ENCODE data around the gene SAMD8.

The SAMD8 gene

GRCh38 chr10:75072727-75073126, 38.7 kb upstream of the SAMD8 start:
- Histone ChIP-seq H3K9me3 (ENCODE audit: control insufficient read depth, low read depth, low read length) (no peaks in the 10 kb centered on the region), H3K36me3 (ENCODE audit: control insufficient read depth, low read depth, low read length) (no peaks in the 10 kb centered on the region), H3K4me1 (ENCODE audit: control insufficient read depth, low read depth, low read length) (peaks cover 3% of the 10 kb centered on the region), H3K4me3 (ENCODE audit: low read length) (no peak overlapping the region), H3K27ac (ENCODE audit: low read length) (no peak overlapping the region), H3K9ac (ENCODE audit: low read length) (no peak overlapping the region), H3K27me3 (ENCODE audit: control insufficient read depth, insufficient read depth, low read length) (no peaks in the 10 kb centered on the region)

- H3K9ac ChIP-seq (ENCODE audit: low read length) = no peak overlapping the region
- no peaks in the 10 kb centered on the region for H3K36me3 ChIP-seq (ENCODE audit: control insufficient read depth, low read depth, low read length)
- peaks cover 3% of the 10 kb centered on the region for H3K4me1 ChIP-seq (ENCODE audit: control insufficient read depth, low read depth, low read length)
- no peaks in the 10 kb centered on the region for H3K9me3 ChIP-seq (ENCODE audit: control insufficient read depth, low read depth, low read length)
- no peaks in the 10 kb centered on the region for H3K27me3 ChIP-seq (ENCODE audit: control insufficient read depth, insufficient read depth, low read length)
- H3K27ac ChIP-seq (ENCODE audit: low read length) = no peak overlapping the region
- no peak overlapping the region for H3K4me3 ChIP-seq (ENCODE audit: low read length)
Observed at GRCh38 chr10:75073442-75073841, 38.0 kb upstream of the SAMD8 start.

GRCh38 chr10:75074711-75075445, 36.6 kb upstream of the SAMD8 start:
- Histone ChIP-seq H3K27ac (ENCODE audit: low read length) (no peak overlapping the region), H3K9ac (ENCODE audit: low read length) (no peak overlapping the region), H3K4me1 (ENCODE audit: control insufficient read depth, low read depth, low read length) (peaks cover 11% of the 10 kb centered on the region), H3K27me3 (ENCODE audit: control insufficient read depth, insufficient read depth, low read length) (no peaks in the 10 kb centered on the region), H3K9me3 (ENCODE audit: control insufficient read depth, low read depth, low read length) (no peaks in the 10 kb centered on the region), H3K36me3 (ENCODE audit: control insufficient read depth, low read depth, low read length) (no peaks in the 10 kb centered on the region), H3K4me3 (ENCODE audit: low read length) (no peak overlapping the region)

- H3K4me1 ChIP-seq (ENCODE audit: control insufficient read depth, low read depth, low read length) = peaks cover 16% of the 10 kb centered on the region
- H3K27me3 ChIP-seq (ENCODE audit: control insufficient read depth, insufficient read depth, low read length) = no peaks in the 10 kb centered on the region
- H3K9me3 ChIP-seq (ENCODE audit: control insufficient read depth, low read depth, low read length) = no peaks in the 10 kb centered on the region
- H3K4me3 ChIP-seq (ENCODE audit: low read length) = no peak overlapping the region
- H3K36me3 ChIP-seq (ENCODE audit: control insufficient read depth, low read depth, low read length) = no peaks in the 10 kb centered on the region
- H3K9ac ChIP-seq (ENCODE audit: low read length) = no peak overlapping the region
- no peak overlapping the region for H3K27ac ChIP-seq (ENCODE audit: low read length)
Observed at GRCh38 chr10:75076348-75076747, 35.1 kb upstream of the SAMD8 start.

GRCh38 chr10:75079436-75080083, 31.9 kb upstream of the SAMD8 start:
- Histone ChIP-seq H3K4me1 (ENCODE audit: control insufficient read depth, low read depth, low read length) (peaks cover 25% of the 10 kb centered on the region), H3K36me3 (ENCODE audit: control insufficient read depth, low read depth, low read length) (no peaks in the 10 kb centered on the region), H3K27me3 (ENCODE audit: control insufficient read depth, insufficient read depth, low read length) (no peaks in the 10 kb centered on the region), H3K27ac (ENCODE audit: low read length) (no peak overlapping the region), H3K9me3 (ENCODE audit: control insufficient read depth, low read depth, low read length) (no peaks in the 10 kb centered on the region), H3K9ac (ENCODE audit: low read length) (no peak overlapping the region), H3K4me3 (ENCODE audit: low read length) (no peak overlapping the region)

- Histone ChIP-seq H3K27ac (ENCODE audit: low read length) (no peak overlapping the region), H3K36me3 (ENCODE audit: control insufficient read depth, low read depth, low read length) (no peaks in the 10 kb centered on the region)
Observed at GRCh38 chr10:75080554-75080953, 30.9 kb upstream of the SAMD8 start.

GRCh38 chr10:75081379-75081778, 30.1 kb upstream of the SAMD8 start:
- Histone ChIP-seq H3K4me3 (ENCODE audit: low read length) (no peak overlapping the region), H3K9ac (ENCODE audit: low read length) (no peak overlapping the region)

More at GRCh38 chr10:75080554-75080953, 30.9 kb upstream of the SAMD8 start:
- Histone ChIP-seq H3K4me3 (ENCODE audit: low read length) (no peak overlapping the region), H3K4me1 (ENCODE audit: control insufficient read depth, low read depth, low read length) (peaks cover 25% of the 10 kb centered on the region), H3K9me3 (ENCODE audit: control insufficient read depth, low read depth, low read length) (no peaks in the 10 kb centered on the region), H3K27me3 (ENCODE audit: control insufficient read depth, insufficient read depth, low read length) (no peaks in the 10 kb centered on the region), H3K9ac (ENCODE audit: low read length) (no peak overlapping the region)

GRCh38 chr10:75083972-75084833, 27.3 kb upstream of the SAMD8 start:
- no peaks in the 10 kb centered on the region for H3K36me3 ChIP-seq (ENCODE audit: control insufficient read depth, low read depth, low read length)
- peaks cover 26% of the 10 kb centered on the region for H3K4me1 ChIP-seq (ENCODE audit: control insufficient read depth, low read depth, low read length)
- H3K9me3 ChIP-seq (ENCODE audit: control insufficient read depth, low read depth, low read length) = no peaks in the 10 kb centered on the region
- H3K4me3 ChIP-seq (ENCODE audit: low read length) = no peak overlapping the region
- no peak overlapping the region for H3K27ac ChIP-seq (ENCODE audit: low read length)
- H3K27me3 ChIP-seq (ENCODE audit: control insufficient read depth, insufficient read depth, low read length) = no peaks in the 10 kb centered on the region
- no peak overlapping the region for H3K9ac ChIP-seq (ENCODE audit: low read length)

More at GRCh38 chr10:75081379-75081778, 30.1 kb upstream of the SAMD8 start:
- Histone ChIP-seq H3K9me3 (ENCODE audit: control insufficient read depth, low read depth, low read length) (no peaks in the 10 kb centered on the region), H3K4me1 (ENCODE audit: control insufficient read depth, low read depth, low read length) (peaks cover 21% of the 10 kb centered on the region), H3K27ac (ENCODE audit: low read length) (no peak overlapping the region), H3K27me3 (ENCODE audit: control insufficient read depth, insufficient read depth, low read length) (no peaks in the 10 kb centered on the region), H3K36me3 (ENCODE audit: control insufficient read depth, low read depth, low read length) (no peaks in the 10 kb centered on the region)

- H3K4me3 ChIP-seq (ENCODE audit: low read length) = no peak overlapping the region
- no peak overlapping the region for H3K27ac ChIP-seq (ENCODE audit: low read length)
- H3K36me3 ChIP-seq (ENCODE audit: control insufficient read depth, low read depth, low read length) = no peaks in the 10 kb centered on the region
- H3K4me1 ChIP-seq (ENCODE audit: control insufficient read depth, low read depth, low read length) = peaks cover 20% of the 10 kb centered on the region
- H3K27me3 ChIP-seq (ENCODE audit: control insufficient read depth, insufficient read depth, low read length) = no peaks in the 10 kb centered on the region
- no peak overlapping the region for H3K9ac ChIP-seq (ENCODE audit: low read length)
- no peaks in the 10 kb centered on the region for H3K9me3 ChIP-seq (ENCODE audit: control insufficient read depth, low read depth, low read length)
Observed at GRCh38 chr10:75084834-75085384, 26.5 kb upstream of the SAMD8 start.

- Histone ChIP-seq H3K9ac (ENCODE audit: low read length) (no peak overlapping the region), H3K4me1 (ENCODE audit: control insufficient read depth, low read depth, low read length) (peaks cover 14% of the 10 kb centered on the region), H3K27me3 (ENCODE audit: control insufficient read depth, insufficient read depth, low read length) (no peaks in the 10 kb centered on the region), H3K9me3 (ENCODE audit: control insufficient read depth, low read depth, low read length) (no peaks in the 10 kb centered on the region), H3K36me3 (ENCODE audit: control insufficient read depth, low read depth, low read length) (no peaks in the 10 kb centered on the region), H3K4me3 (ENCODE audit: low read length) (no peak overlapping the region), H3K27ac (ENCODE audit: low read length) (no peak overlapping the region)
Observed at GRCh38 chr10:75086278-75086934, 25.1 kb upstream of the SAMD8 start.

- no peaks in the 10 kb centered on the region for H3K27me3 ChIP-seq (ENCODE audit: control insufficient read depth, insufficient read depth, low read length)
- H3K9ac ChIP-seq (ENCODE audit: low read length) = no peak overlapping the region
- H3K36me3 ChIP-seq (ENCODE audit: control insufficient read depth, low read depth, low read length) = no peaks in the 10 kb centered on the region
- no peaks in the 10 kb centered on the region for H3K9me3 ChIP-seq (ENCODE audit: control insufficient read depth, low read depth, low read length)
- H3K4me1 ChIP-seq (ENCODE audit: control insufficient read depth, low read depth, low read length) = peaks cover 14% of the 10 kb centered on the region
- no peak overlapping the region for H3K4me3 ChIP-seq (ENCODE audit: low read length)
- no peak overlapping the region for H3K27ac ChIP-seq (ENCODE audit: low read length)
Observed at GRCh38 chr10:75088640-75089039, 22.8 kb upstream of the SAMD8 start.

All from iPS-18a (cell line).